K562 (cell line): ENCODE data around the gene RPS10. TPM values are rescaled to one million over a fixed set of nuclear protein-coding genes. Genes with fewer than 3 reads are reported as not detected.

ENCODE experiments used
- ARID3B ChIP-seq: fragments of 250-450 bp; sonication (Bioruptor Pico); IDR thresholded peaks from 2 replicates; pipeline ENCODE4 v1.4.0; 2020; ENCODE audit warnings: borderline replicate concordance
- CEBPB ChIP-seq: fragments of 450-650 bp; IDR thresholded peaks from 2 replicates; pipeline ENCODE4 v1.6.1; 2016; ENCODE audit warnings: missing genetic modification characterization, missing compliant biosample characterization
- CSDE1 ChIP-seq, 2 experiments: fragments of 450-650 bp; IDR thresholded peaks; 2 replicates each; pipeline ENCODE4 v1.6.1; 2016; ENCODE audit warnings: mild to moderate bottlenecking in 1 of 2
- CTCF ChIP-seq, 3 experiments: IDR thresholded peaks in 2 of 3; conservative IDR thresholded peaks in 1 of 3; 2 replicates each; pipeline ENCODE4 v1.5.1; 2011 to 2012; ENCODE audit warnings: low read length in 3 of 3, mild to moderate bottlenecking in 3 of 3, control low read depth in 2 of 3, improper control_type of control experiment in 1 of 3, inconsistent platforms in 1 of 3, low read depth in 1 of 3, mixed read lengths in 1 of 3, moderate library complexity in 1 of 3; ENCODE audit not compliant: insufficient read depth in 2 of 3
- FOSL1 ChIP-seq: fragments of 200-800 bp; sonication (Bioruptor generic); conservative IDR thresholded peaks from 2 replicates; pipeline ENCODE4 v1.6.1; 2016; ENCODE audit warnings: missing genetic modification characterization, missing compliant biosample characterization
- KDM5B ChIP-seq: fragments of 200-600 bp; sonication (generic); IDR thresholded peaks from 2 replicates; pipeline ENCODE4 v1.6.1; 2012; ENCODE audit warnings: low read depth, mild to moderate bottlenecking, moderate library complexity, low read length, control low read depth, inconsistent platforms; ENCODE audit not compliant: insufficient replicate concordance
- LEF1 ChIP-seq: fragments of 450-650 bp; IDR thresholded peaks from 2 replicates; pipeline ENCODE4 v1.6.1; 2016; ENCODE audit warnings: mild to moderate bottlenecking
- SAP30 ChIP-seq: fragments of 200-600 bp; sonication (generic); IDR thresholded peaks from 2 replicates; pipeline ENCODE4 v1.6.1; 2012; ENCODE audit warnings: borderline replicate concordance, low read depth, mild to moderate bottlenecking, moderate library complexity, low read length, control low read depth, inconsistent platforms; ENCODE audit not compliant: insufficient read depth, poor library complexity, severe bottlenecking
- U2AF2 ChIP-seq: fragments of 200-400 bp; formaldehyde crosslinking; optimal IDR thresholded peaks from 2 replicates; pipeline ENCODE3; 2017; ENCODE audit warnings: low read depth, mild to moderate bottlenecking, low read length
- ZBTB40 ChIP-seq, 2 experiments: fragments of 450-650 bp in 1 of 2; sonication (generic) in 1 of 2; formaldehyde crosslinking in 1 of 2; IDR thresholded peaks; 2 replicates each; pipeline versions ENCODE4 v1.7.1 to v1.9.0; 2016 to 2022; ENCODE audit warnings: inconsistent platforms in 1 of 2, mild to moderate bottlenecking in 1 of 2, missing genetic modification reagents in 1 of 2
- ZC3H11A ChIP-seq: IDR thresholded peaks from 2 replicates; pipeline ENCODE4 v1.6.1; 2012; ENCODE audit warnings: low read depth, low read length, improper control_type of control experiment
- ZNF121 ChIP-seq: sonication (generic); formaldehyde crosslinking; conservative IDR thresholded peaks from 2 replicates; pipeline ENCODE4 v1.8.0; 2022; ENCODE audit warnings: missing genetic modification reagents
- ZNF23 ChIP-seq: fragments of 250-450 bp; sonication (Bioruptor Pico); IDR thresholded peaks from 2 replicates; pipeline ENCODE4 v1.4.0; 2020; ENCODE audit warnings: mild to moderate bottlenecking
- ZSCAN29 ChIP-seq: fragments of 450-650 bp; IDR thresholded peaks from 2 replicates; pipeline ENCODE4 v1.6.1; 2017
- polyA plus RNA-seq, 8 experiments: library from polyadenylated mRNA; depleted of rRNA in 4 of 8; stranded (reverse) in 5 of 8; unstranded in 3 of 8; fragments of >200 nt; fragmentation: Nextera tagmentation in 2 of 8; fragmentation: Illumina TruSeq in 1 of 8; extraction: Ambion mirVana in 2 of 8; extraction: Trizol in 1 of 8; gene quantifications; 2 replicates each; pipeline versions ENCODE4 v1.2.1 to v1.2.3, GENCODE V29; 2011 to 2014; ENCODE audit warnings: inconsistent platforms in 1 of 8, missing spikeins in 1 of 8
- total RNA-seq, 7 experiments: library from RNA; depleted of rRNA in 6 of 7; stranded (reverse); fragments of >200 nt in 6 of 7; fragmentation: Illumina TruSeq in 2 of 7; extraction: Trizol in 2 of 7; gene quantifications; 2 replicates each; pipeline versions ENCODE4 v1.2.1 to v1.2.3, GENCODE V29; 2011 to 2021; ENCODE audit warnings: low replicate concordance in 1 of 7

The RPS10 gene
- total and polyA plus RNA-seq, 9 of the 15 experiments (the other 6 are each of a cell fraction or from before 2014, with no cell fraction given): 2,680 to 5,251 (median 3,876) TPM

GRCh38 chr6:34386316-34387137, 39.3 kb downstream of the RPS10 start (continued):
- TF ChIP-seq ZNF121 (CRISPR knock-in tag) (peak; percentile 68), CEBPB (no peak), ZC3H11A (no peak), LEF1 (no peak), SAP30 (no peak), CTCF (IDR thresholded peaks at IDR 0.05 in 2 of 3, conservative IDR thresholded peaks at IDR 0.05 in 1 of 3; ENCODE audit: insufficient read depth in 2 of 3, low read depth in 1 of 3, low read length in 3 of 3) (no peak), ZNF23 (no peak), KDM5B (no peak), ARID3B (no peak), U2AF2 (no peak), ZSCAN29 (no peak), ZBTB40 (IDR thresholded peaks at IDR 0.05) (peak; percentile 84), ZBTB40 (CRISPR knock-in tag; IDR thresholded peaks at IDR 0.05) (peak; percentile 87), CSDE1 (IDR thresholded peaks at IDR 0.05) (no peak; a peak in 1 of 4 replicates), FOSL1 (tag) (0 out of 2 replicates have a peak, but pooled peaks have one; percentile 27)
